GM19468 (cell line): Measurements from ENCODE around the gene AUP1.
A peak's percentile ranks its signal among the peaks of the same experiment; 100 is the strongest.

Source experiments
- ATAC-seq: cut with Tn5 transposase; IDR thresholded peaks from one replicate; pipeline ENCODE4 v1.9.1; 2021; ENCODE audit warnings: mild to moderate bottlenecking, moderate library complexity, moderate number of reproducible peaks; ENCODE audit not compliant: unreplicated experiment; ENCODE audit errors: extremely low read depth

AUP1 gene

GRCh38 chr2:74558284-74559230, 29.1 kb upstream of the AUP1 start:
- ATAC-seq = no peak

GRCh38 chr2:74556831-74557370, 27.4 kb upstream of the AUP1 start:
- no peak for ATAC-seq

GRCh38 chr2:74556159-74556558, 26.7 kb upstream of the AUP1 start:
- no peak for ATAC-seq

- ATAC-seq = no peak
Observed at GRCh38 chr2:74555610-74556103, 26.2 kb upstream of the AUP1 start.

GRCh38 chr2:74554820-74555531, 25.5 kb upstream of the AUP1 start:
- no peak for ATAC-seq

GRCh38 chr2:74553892-74554819, 24.6 kb upstream of the AUP1 start, which contains the start of the genes DOK1 and LOXL3:
Gene DOK1 (plus strand): TSS chr2:74554720. CDS start chr2:74554755, 35 bp downstream.
Gene LOXL3 (minus strand): TSS chr2:74553942. CDS start chr2:74552634, 1,308 bp downstream.
- ATAC-seq = peak; percentile 23

- ATAC-seq = no peak
Observed at GRCh38 chr2:74552914-74553811, 23.7 kb upstream of the AUP1 start.

- no peak for ATAC-seq
Observed at GRCh38 chr2:74551942-74552913, 22.7 kb upstream of the AUP1 start.

GRCh38 chr2:74551530-74551929, 22.0 kb upstream of the AUP1 start:
- no peak for ATAC-seq

GRCh38 chr2:74550231-74550630, 20.7 kb upstream of the AUP1 start:
- ATAC-seq = no peak

- no peak for ATAC-seq
Observed at GRCh38 chr2:74548900-74549826, 19.7 kb upstream of the AUP1 start.

GRCh38 chr2:74548285-74548899, 18.9 kb upstream of the AUP1 start:
- ATAC-seq = no peak

- ATAC-seq = no peak
Observed at GRCh38 chr2:74546004-74546403, 16.5 kb upstream of the AUP1 start.

GRCh38 chr2:74544634-74545033, 15.1 kb upstream of the AUP1 start:
- no peak for ATAC-seq

- no peak for ATAC-seq
Observed at GRCh38 chr2:74542978-74543377, 13.5 kb upstream of the AUP1 start.

- no peak for ATAC-seq
Observed at GRCh38 chr2:74540291-74540690, 10.8 kb upstream of the AUP1 start.
